ENCODE results near the gene MYDGF. TPM values are rescaled to one million over a fixed set of nuclear protein-coding genes. Genes with fewer than 3 reads are reported as not detected.
"Not testable (repeated sequence)": the region's sequence is repeated elsewhere in the genome, so short reads cannot be mapped to it uniquely, and the experiment has no call there.

MYDGF gene
- polyA plus RNA-seq (2013, experiment 1 of 2) = 255 TPM
- polyA plus RNA-seq (2013, experiment 2 of 2) = 206 TPM

DNA sequence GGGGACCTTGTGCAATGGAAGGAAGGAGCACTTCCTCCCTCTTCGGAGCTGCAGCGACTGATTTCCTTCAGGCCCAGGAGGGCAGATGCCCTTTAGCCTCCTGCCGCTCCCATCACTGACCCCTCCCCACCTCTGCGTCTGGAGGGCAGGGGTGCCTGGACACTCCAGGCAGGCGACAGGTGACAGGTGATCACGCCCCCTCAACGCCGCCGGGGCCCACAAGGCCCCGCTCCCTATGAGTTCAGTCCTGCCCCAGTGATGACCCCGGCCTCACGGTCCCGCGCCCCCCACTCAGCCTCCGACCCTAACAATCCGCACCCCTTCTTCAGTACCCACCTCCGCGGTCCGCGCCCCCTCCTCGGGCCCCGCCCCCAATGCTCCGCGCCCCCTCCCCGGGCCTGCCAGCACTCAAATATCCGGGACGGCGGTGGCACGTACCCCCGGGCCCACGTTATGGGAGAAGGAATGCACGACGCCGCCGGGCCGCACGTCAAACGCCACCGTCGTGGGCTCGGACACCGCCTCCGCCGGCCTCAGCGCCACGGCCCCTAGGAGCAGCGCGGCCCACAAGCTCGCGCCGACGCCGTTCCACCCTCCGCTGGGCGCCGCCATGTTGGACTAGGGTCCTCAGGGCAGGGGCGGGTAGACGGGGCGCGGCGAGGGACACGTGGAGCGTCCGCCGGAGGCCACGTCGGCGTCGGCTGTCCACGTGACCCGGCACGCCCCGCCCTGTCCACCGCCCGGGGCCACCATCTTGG lies at the start of gene MYDGF:
Gene MYDGF, minus strand, starts transcription at position 620 of the 758 bp plus-strand sequence. Its CDS starts 8 bp downstream, at position 612.
- H3K4me3 ChIP-seq (ENCODE audit: extremely low read depth, insufficient read depth, low read length, poor library complexity, severe bottlenecking) = peak within 1 kb of the TSS; percentile 93
- H3K4me1 ChIP-seq (ENCODE audit: control insufficient read depth, insufficient read depth, low read length, poor library complexity, severe bottlenecking) = no peaks in the 10 kb centered on the region
- no peaks in the 10 kb centered on the region for H3K9me3 ChIP-seq (ENCODE audit: control insufficient read depth, low read length)
- peak within 1 kb of the TSS; percentile 91 for H3K27ac ChIP-seq (ENCODE audit: low read depth, low read length, severe bottlenecking)
- peaks cover 37% of the 10 kb centered on the region for H3K36me3 ChIP-seq (ENCODE audit: control insufficient read depth, insufficient read depth, low read length)
- WGBS, 2 experiments (ENCODE audit: insufficient coverage in 2 of 2) = 0% methylated on average over 53 to 63 of the region's 75 CpGs

DNA sequence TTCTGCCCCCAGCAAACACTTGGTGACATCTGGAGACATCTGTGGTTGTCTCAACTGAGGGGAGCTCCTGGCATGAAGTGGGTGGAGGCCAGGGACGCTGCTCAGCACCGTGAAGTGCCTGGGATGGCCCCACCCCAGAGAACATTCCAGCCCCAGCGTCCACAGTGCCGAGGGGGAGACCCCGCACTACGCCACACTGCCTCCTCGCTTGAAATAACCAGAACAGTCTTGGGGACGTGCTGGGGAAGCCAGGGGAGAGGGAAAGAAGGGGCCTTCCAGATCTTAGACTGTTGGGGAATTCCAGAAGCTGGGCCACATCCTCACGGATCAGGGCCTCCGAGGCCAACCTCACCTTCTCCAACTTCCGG lies 49.3 kb upstream of the MYDGF start:
- Histone ChIP-seq H3K4me1 (ENCODE audit: control insufficient read depth, insufficient read depth, low read length, poor library complexity, severe bottlenecking) (peaks cover 7% of the 10 kb centered on the region), H3K4me3 (ENCODE audit: extremely low read depth, insufficient read depth, low read length, poor library complexity, severe bottlenecking) (no peak overlapping the region), H3K27ac (ENCODE audit: low read depth, low read length, severe bottlenecking) (no peak overlapping the region), H3K9me3 (ENCODE audit: control insufficient read depth, low read length) (no peaks in the 10 kb centered on the region), H3K36me3 (ENCODE audit: control insufficient read depth, insufficient read depth, low read length) (peaks cover 66% of the 10 kb centered on the region)
- 92 to 97% methylated on average over 7 to 11 of the region's 11 CpGs for WGBS, 2 experiments (ENCODE audit: insufficient coverage in 2 of 2)

DNA sequence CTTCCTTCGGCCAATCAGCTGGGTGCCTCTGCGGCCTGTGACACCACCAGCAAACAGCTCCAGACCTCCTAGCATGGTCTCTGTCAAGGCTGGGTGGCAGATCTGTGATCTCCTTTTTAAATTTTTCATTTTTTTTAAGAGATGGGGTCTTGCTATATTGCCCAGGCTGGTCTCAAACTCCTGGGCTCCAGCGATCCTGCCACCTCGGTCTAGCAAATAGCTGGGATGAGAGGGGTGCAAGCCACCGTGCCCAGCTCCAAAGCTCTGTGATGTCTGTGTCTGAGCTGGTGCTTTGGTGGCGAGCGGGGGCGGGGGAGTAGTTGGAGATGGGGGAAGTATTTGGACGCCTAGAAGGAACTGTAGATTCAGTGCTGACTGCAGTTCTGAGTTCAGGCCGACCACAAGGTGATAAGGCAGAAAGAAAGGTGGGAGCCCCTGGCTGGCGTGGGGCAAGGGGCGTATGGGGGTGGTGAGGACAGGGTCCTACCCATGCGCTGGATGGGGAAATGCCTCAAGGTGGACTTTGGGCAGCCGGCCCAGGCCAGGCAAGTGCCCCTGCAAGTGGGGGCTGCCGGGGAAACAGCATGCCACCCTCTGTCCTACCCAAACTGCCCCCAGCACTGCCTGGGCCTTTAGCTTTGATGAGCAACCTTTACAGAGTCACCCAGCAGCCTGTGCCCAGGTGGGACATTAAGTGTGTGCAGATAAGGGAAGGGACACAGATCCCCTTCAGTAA lies 48.0 kb upstream of the MYDGF start:
- Histone ChIP-seq H3K27ac (ENCODE audit: low read depth, low read length, severe bottlenecking) (no peak overlapping the region), H3K4me1 (ENCODE audit: control insufficient read depth, insufficient read depth, low read length, poor library complexity, severe bottlenecking) (peaks cover 14% of the 10 kb centered on the region), H3K4me3 (ENCODE audit: extremely low read depth, insufficient read depth, low read length, poor library complexity, severe bottlenecking) (no peak overlapping the region), H3K36me3 (ENCODE audit: control insufficient read depth, insufficient read depth, low read length) (peaks cover 79% of the 10 kb centered on the region), H3K9me3 (ENCODE audit: control insufficient read depth, low read length) (no peaks in the 10 kb centered on the region)
- 93 to 97% methylated on average over 12 to 13 of the region's 15 CpGs for WGBS, 2 experiments (ENCODE audit: insufficient coverage in 2 of 2)

GRCh38 chr19:4717191-4717965 lies 47.2 kb upstream of the MYDGF start:
- no peak overlapping the region for H3K27ac ChIP-seq (ENCODE audit: low read depth, low read length, severe bottlenecking)

DNA sequence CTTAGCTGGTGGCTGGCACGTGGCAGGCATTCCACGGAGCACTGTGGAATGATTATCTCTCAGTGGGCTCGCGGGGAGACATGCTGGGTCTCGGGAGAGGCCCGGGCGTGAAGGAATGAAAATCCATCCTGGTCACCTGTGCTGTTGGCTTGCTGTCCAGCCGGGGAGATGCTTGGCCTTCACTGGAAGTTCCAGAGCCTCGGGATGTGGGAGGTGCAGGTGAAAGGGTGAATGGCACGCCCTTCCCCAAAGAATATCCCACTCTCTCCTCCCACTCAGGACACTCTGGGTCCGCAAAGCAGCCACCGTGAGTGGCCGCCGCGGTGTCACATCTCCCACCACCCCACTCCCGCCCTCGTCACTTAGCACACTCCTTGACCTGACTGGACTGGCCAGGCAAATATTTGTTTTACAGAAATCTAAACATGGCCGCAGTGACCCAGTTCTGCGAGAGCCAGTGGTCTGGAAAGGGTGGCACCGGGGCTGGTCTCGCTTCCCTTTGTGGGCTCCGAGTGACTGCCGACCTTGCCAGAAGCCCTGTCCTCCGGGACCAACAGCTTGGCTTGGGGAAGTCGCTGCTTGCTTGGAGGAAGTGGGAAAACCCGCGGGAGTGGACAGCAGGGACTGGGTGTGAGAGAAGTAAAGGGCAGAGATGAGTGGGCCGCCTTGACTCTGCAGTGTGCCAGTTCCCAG lies 45.5 kb upstream of the MYDGF start:
- Histone ChIP-seq H3K36me3 (ENCODE audit: control insufficient read depth, insufficient read depth, low read length) (peaks cover 91% of the 10 kb centered on the region), H3K9me3 (ENCODE audit: control insufficient read depth, low read length) (no peaks in the 10 kb centered on the region), H3K27ac (ENCODE audit: low read depth, low read length, severe bottlenecking) (no peak overlapping the region), H3K4me3 (ENCODE audit: extremely low read depth, insufficient read depth, low read length, poor library complexity, severe bottlenecking) (no peak overlapping the region), H3K4me1 (ENCODE audit: control insufficient read depth, insufficient read depth, low read length, poor library complexity, severe bottlenecking) (peaks cover 7% of the 10 kb centered on the region)
- WGBS, 2 experiments (ENCODE audit: insufficient coverage in 2 of 2) = 96 to 97% methylated on average over 21 to 27 of the region's 28 CpGs

More at GRCh38 chr19:4717191-4717965, 47.2 kb upstream of the MYDGF start:
- H3K9me3 ChIP-seq (ENCODE audit: control insufficient read depth, low read length) = no peaks in the 10 kb centered on the region
- no peak overlapping the region for H3K4me3 ChIP-seq (ENCODE audit: extremely low read depth, insufficient read depth, low read length, poor library complexity, severe bottlenecking)
- peaks cover 87% of the 10 kb centered on the region for H3K36me3 ChIP-seq (ENCODE audit: control insufficient read depth, insufficient read depth, low read length)
- WGBS, 2 experiments (ENCODE audit: insufficient coverage in 2 of 2) = 95 to 96% methylated on average over 20 to 23 of the region's 23 CpGs
- H3K4me1 ChIP-seq (ENCODE audit: control insufficient read depth, insufficient read depth, low read length, poor library complexity, severe bottlenecking) = peaks cover 12% of the 10 kb centered on the region

- H3K4me1 ChIP-seq (ENCODE audit: control insufficient read depth, insufficient read depth, low read length, poor library complexity, severe bottlenecking); H3K4me3 ChIP-seq (ENCODE audit: extremely low read depth, insufficient read depth, low read length, poor library complexity, severe bottlenecking); H3K9me3 ChIP-seq (ENCODE audit: control insufficient read depth, low read length); H3K27ac ChIP-seq (ENCODE audit: low read depth, low read length, severe bottlenecking): not testable (repeated sequence)
- WGBS, 2 experiments (ENCODE audit: insufficient coverage in 2 of 2) = 96% methylated on average over 6 of the region's 6 CpGs
- peaks cover 91% of the 10 kb centered on the region for H3K36me3 ChIP-seq (ENCODE audit: control insufficient read depth, insufficient read depth, low read length)
These were observed 45.0 kb upstream of the MYDGF start for GRCh38 chr19:4715178-4715528.

- Histone ChIP-seq H3K36me3 (ENCODE audit: control insufficient read depth, insufficient read depth, low read length) (peaks cover 91% of the 10 kb centered on the region), H3K4me1 (ENCODE audit: control insufficient read depth, insufficient read depth, low read length, poor library complexity, severe bottlenecking) (peaks cover 7% of the 10 kb centered on the region), H3K27ac (ENCODE audit: low read depth, low read length, severe bottlenecking) (no peak overlapping the region), H3K4me3 (ENCODE audit: extremely low read depth, insufficient read depth, low read length, poor library complexity, severe bottlenecking) (no peak overlapping the region), H3K9me3 (ENCODE audit: control insufficient read depth, low read length) (no peaks in the 10 kb centered on the region)
- 93 to 95% methylated on average over 26 to 27 of the region's 27 CpGs for WGBS, 2 experiments (ENCODE audit: insufficient coverage in 2 of 2)
These were observed 43.9 kb upstream of the MYDGF start for GRCh38 chr19:4714016-4714415.

GRCh38 chr19:4713384-4713951 lies 43.3 kb upstream of the MYDGF start:
- peaks cover 7% of the 10 kb centered on the region for H3K4me1 ChIP-seq (ENCODE audit: control insufficient read depth, insufficient read depth, low read length, poor library complexity, severe bottlenecking)
- peaks cover 93% of the 10 kb centered on the region for H3K36me3 ChIP-seq (ENCODE audit: control insufficient read depth, insufficient read depth, low read length)
- WGBS, 2 experiments (ENCODE audit: insufficient coverage in 2 of 2) = 94% methylated on average over 30 to 32 of the region's 32 CpGs
- no peaks in the 10 kb centered on the region for H3K9me3 ChIP-seq (ENCODE audit: control insufficient read depth, low read length)
- H3K4me3 ChIP-seq (ENCODE audit: extremely low read depth, insufficient read depth, low read length, poor library complexity, severe bottlenecking) = no peak overlapping the region
- H3K27ac ChIP-seq (ENCODE audit: low read depth, low read length, severe bottlenecking) = no peak overlapping the region

DNA sequence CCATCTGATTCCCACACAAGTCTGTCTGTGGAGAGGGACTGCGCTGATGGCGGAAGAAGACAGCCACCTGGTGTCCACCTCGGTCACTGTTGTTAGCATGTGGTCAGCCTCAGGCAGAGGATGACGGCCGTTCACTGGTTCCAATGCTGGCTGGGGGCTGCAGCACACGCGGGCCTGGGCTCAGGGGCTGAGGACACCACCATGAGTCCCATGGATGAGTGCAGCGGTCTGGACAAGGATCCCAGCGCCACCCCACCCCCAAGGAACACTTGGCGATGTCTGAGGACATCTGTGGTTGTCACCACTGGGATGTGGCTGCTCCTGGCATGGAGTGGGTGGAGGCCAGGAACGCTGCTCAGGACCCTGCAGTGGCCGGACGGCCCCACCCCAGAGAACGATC lies 42.6 kb upstream of the MYDGF start:
- H3K27ac ChIP-seq (ENCODE audit: low read depth, low read length, severe bottlenecking) = no peak overlapping the region
- H3K36me3 ChIP-seq (ENCODE audit: control insufficient read depth, insufficient read depth, low read length) = peaks cover 93% of the 10 kb centered on the region
- WGBS, 2 experiments (ENCODE audit: insufficient coverage in 2 of 2) = 97% methylated on average over 11 to 14 of the region's 14 CpGs
- H3K4me1 ChIP-seq (ENCODE audit: control insufficient read depth, insufficient read depth, low read length, poor library complexity, severe bottlenecking) = peaks cover 7% of the 10 kb centered on the region
- H3K9me3 ChIP-seq (ENCODE audit: control insufficient read depth, low read length) = no peaks in the 10 kb centered on the region
- H3K4me3 ChIP-seq (ENCODE audit: extremely low read depth, insufficient read depth, low read length, poor library complexity, severe bottlenecking) = no peak overlapping the region

DNA sequence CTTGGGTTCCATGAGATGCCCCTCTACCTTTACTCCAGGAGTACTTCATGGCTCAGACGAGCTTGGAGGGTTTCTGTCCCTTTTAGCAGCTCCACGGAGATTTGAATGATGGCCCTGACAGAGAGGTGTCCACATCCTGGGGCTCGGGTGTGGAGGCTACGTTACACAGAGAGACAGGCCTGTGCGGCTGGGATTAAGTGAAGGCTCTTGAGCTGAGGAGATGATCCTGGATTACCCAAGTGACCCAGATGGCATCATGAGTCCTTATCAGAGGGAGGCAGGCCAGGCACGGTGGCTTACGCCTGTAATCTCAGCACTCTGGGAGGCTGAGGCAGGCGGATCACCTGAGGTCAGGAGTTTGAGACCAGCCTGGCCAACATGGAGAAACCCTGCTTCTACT lies 41.1 kb upstream of the MYDGF start:
- whole genome bisulfite sequencing, 2 experiments (ENCODE audit: insufficient coverage in 2 of 2) = 93 to 95% methylated on average over 6 to 8 of the region's 8 CpGs
- Histone ChIP-seq H3K4me3 (ENCODE audit: extremely low read depth, insufficient read depth, low read length, poor library complexity, severe bottlenecking) (no peak overlapping the region), H3K27ac (ENCODE audit: low read depth, low read length, severe bottlenecking) (no peak overlapping the region), H3K4me1 (ENCODE audit: control insufficient read depth, insufficient read depth, low read length, poor library complexity, severe bottlenecking) (peaks cover 7% of the 10 kb centered on the region), H3K9me3 (ENCODE audit: control insufficient read depth, low read length) (no peaks in the 10 kb centered on the region), H3K36me3 (ENCODE audit: control insufficient read depth, insufficient read depth, low read length) (peaks cover 89% of the 10 kb centered on the region)

All from mesodermal cell (in vitro differentiated cells).